NCI-H1092 treated with DMSO at 0.1 percent for 48 hours (cell line): ENCODE measurements around the gene SCAMP2.

Experiments used
- DNase-seq: peaks from one replicate; lab custom pipeline; 2025; lab: John Stamatoyannopoulos, UW

SCAMP2 gene

GRCh38 chr15:74815961-74816360, 57.2 kb downstream of the SCAMP2 start:
- DNase-seq: no peak

- no peak for DNase-seq
Measured at GRCh38 chr15:74815121-74815934, 57.8 kb downstream of the SCAMP2 start.

GRCh38 chr15:74812533-74812932, 60.6 kb downstream of the SCAMP2 start, which contains the start of gene LMAN1L:
TSS of gene LMAN1L (plus strand) at chr15:74812835. CDS start at chr15:74812855, 20 bp downstream.
- no peak for DNase-seq

DNA sequence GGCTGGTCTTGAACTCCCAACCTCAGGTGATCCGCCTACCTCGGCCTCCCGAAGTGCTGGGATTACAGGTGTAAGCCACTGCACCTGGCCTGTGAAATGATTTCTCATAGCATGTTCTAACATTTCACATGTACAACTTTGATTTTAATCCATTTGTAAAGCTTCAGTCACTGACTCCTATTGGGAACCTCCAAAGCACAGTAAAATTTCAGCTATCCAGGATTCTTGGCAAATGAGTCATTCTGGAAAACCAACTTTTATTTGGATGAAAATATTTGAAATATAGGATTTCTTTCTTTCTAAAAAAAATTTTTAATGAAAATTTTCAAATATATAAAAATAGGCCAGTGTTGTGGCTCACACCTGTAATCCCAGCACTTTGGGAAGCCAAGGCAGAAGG, 63.2 kb downstream of the SCAMP2 start:
- no peak for DNase-seq

GRCh38 chr15:74809242-74809641, 63.9 kb downstream of the SCAMP2 start:
- DNase-seq: no peak

GRCh38 chr15:74808840-74809229, 64.3 kb downstream of the SCAMP2 start:
- DNase-seq: no peak

DNA sequence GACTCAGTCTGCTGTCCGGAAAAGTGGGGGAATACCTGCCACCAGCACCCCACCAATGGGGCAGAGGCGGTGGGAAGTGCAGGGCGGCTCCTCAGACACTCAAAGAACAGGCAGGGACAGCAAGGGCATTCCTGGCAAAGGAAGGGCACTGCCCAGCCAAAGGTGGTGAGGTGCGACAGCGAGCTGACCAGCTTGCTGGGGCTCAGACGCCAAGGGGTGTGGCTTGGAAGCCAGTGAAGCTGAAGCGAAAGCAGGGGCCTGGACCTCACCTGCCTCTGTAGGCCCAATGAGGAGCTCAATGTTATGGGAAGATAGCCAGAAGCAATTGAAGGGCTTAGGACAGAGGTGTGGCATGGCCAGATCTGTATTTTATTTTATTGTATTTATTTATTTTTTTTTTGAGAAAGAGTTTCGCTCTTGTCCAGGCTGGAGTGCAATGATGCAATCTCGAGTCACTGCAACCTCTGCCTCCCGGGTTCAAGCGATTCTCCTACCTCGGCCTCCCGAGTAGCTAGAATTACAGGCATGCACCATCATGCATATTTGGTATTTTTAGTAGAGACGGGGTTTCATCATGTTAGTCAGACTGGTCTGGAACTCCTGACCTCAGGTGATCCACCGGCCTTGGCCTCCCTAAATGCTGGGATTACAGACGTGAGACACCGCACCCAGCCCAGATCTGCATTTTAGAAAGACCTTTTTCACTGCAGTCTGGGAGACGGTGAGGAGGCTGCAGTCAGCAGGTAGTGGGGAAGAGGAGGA, 64.9 kb downstream of the SCAMP2 start:
- DNase-seq: no peak

DNA sequence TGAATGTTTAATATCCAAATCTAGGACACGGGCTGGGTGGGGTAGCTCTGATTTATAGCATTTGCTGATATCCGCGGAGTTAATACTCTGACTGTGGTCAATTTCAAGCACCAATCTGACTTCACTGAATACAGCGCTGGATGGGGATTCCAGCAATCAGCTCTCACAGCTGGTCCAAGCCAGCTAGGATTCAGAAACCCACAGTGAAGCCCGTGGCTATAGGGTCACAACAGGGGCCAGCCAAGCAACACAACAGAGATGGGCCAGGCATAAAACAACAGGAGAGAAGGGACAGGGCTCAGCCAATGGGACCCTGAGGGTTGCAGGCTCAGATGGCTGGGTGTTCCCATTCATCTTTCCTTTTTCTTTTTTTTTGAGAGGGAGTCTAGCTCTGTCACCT, 65.9 kb downstream of the SCAMP2 start:
- no peak for DNase-seq

GRCh38 chr15:74804935-74805334, 68.2 kb downstream of the SCAMP2 start:
- no peak for DNase-seq

GRCh38 chr15:74802862-74803447, 70.2 kb downstream of the SCAMP2 start:
- no peak for DNase-seq

DNA sequence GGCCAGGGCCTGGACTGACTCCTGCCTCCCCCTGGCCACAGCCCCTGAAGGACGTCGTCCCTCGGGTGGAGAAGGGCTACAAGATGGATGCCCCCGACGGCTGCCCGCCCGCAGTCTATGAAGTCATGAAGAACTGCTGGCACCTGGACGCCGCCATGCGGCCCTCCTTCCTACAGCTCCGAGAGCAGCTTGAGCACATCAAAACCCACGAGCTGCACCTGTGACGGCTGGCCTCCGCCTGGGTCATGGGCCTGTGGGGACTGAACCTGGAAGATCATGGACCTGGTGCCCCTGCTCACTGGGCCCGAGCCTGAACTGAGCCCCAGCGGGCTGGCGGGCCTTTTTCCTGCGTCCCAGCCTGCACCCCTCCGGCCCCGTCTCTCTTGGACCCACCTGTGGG, 70.9 kb downstream of the SCAMP2 start:
- DNase-seq: no peak

GRCh38 chr15:74801311-74801997, 71.7 kb downstream of the SCAMP2 start:
- no peak for DNase-seq

DNA sequence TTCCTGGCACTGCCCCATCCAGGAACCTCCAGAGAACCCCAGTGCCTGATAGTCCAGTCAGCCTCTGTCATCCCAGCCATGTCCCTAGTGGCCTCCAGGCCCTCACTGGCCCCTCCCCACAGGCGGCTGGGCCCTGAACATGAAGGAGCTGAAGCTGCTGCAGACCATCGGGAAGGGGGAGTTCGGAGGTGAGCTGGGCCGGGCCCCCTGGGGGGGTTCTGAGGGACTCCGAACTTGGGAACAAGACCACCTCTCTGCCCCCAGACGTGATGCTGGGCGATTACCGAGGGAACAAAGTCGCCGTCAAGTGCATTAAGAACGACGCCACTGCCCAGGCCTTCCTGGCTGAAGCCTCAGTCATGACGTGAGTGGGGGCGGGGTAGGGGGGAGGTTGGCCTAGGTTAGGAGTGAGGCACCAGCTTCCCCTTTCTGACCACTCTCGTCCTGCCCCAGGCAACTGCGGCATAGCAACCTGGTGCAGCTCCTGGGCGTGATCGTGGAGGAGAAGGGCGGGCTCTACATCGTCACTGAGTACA, 72.5 kb downstream of the SCAMP2 start:
- no peak for DNase-seq

- no peak for DNase-seq
Measured at GRCh38 chr15:74799856-74800558, 73.2 kb downstream of the SCAMP2 start.

GRCh38 chr15:74799255-74799855, 73.8 kb downstream of the SCAMP2 start:
- DNase-seq: no peak

GRCh38 chr15:74798388-74799254, 74.5 kb downstream of the SCAMP2 start:
- DNase-seq: no peak

GRCh38 chr15:74795966-74796625, 77.1 kb downstream of the SCAMP2 start:
- no peak for DNase-seq

- no peak for DNase-seq
Measured at GRCh38 chr15:74794970-74795349, 78.2 kb downstream of the SCAMP2 start.

GRCh38 chr15:74794248-74794969, 78.8 kb downstream of the SCAMP2 start:
- no peak for DNase-seq
